DOHH2 (cell line): ENCODE data around the gene ENDOD1.

ENCODE experiments used
- H3F3A ChIP-seq: fragments of 200-600 bp; sonication (generic), shearing (Covaris generic); 2 replicates; pipeline ENCODE4 v1.6.0; 2016; ENCODE audit warnings: antibody characterized with exemption, mild to moderate bottlenecking; ENCODE audit not compliant: control insufficient read depth, insufficient read depth
- H3K27ac ChIP-seq: fragments of 200-600 bp; sonication (generic); 2 replicates; pipeline ENCODE4 v1.5.1; 2014; ENCODE audit warnings: low read depth, mild to moderate bottlenecking, low read length, moderate library complexity
- H3K27me3 ChIP-seq: fragments of 200-600 bp; sonication (generic); 2 replicates; pipeline ENCODE4 v1.6.1; 2014; ENCODE audit warnings: mild to moderate bottlenecking, low read length, mixed read lengths; ENCODE audit not compliant: control insufficient read depth
- H3K36me3 ChIP-seq: fragments of 200-600 bp; sonication (generic); 2 replicates; pipeline ENCODE4 v1.6.1; 2014; ENCODE audit warnings: mild to moderate bottlenecking, low read length, moderate library complexity, mixed read lengths; ENCODE audit not compliant: control insufficient read depth
- H3K4me1 ChIP-seq: fragments of 200-600 bp; sonication (generic); 2 replicates; pipeline ENCODE4 v1.6.1; 2014; ENCODE audit warnings: mild to moderate bottlenecking, low read length, mixed read lengths; ENCODE audit not compliant: control insufficient read depth
- H3K4me2 ChIP-seq: fragments of 200-600 bp; sonication (generic); 2 replicates; pipeline ENCODE4 v1.6.0; 2014; ENCODE audit warnings: mild to moderate bottlenecking, low read length, moderate library complexity
- H3K4me3 ChIP-seq: fragments of 200-600 bp; sonication (generic); 2 replicates; pipeline ENCODE4 v1.5.1; 2014; ENCODE audit warnings: mild to moderate bottlenecking, low read length, mixed read lengths
- H3K79me2 ChIP-seq: fragments of 200-600 bp; sonication (generic); 2 replicates; pipeline ENCODE4 v1.6.1; 2014; ENCODE audit warnings: mild to moderate bottlenecking, low read length, mixed read lengths; ENCODE audit not compliant: control insufficient read depth
- H3K9me2 ChIP-seq: fragments of 200-600 bp; sonication (generic); replicated peaks from 2 replicates; pipeline ENCODE4 v1.6.1; 2014; ENCODE audit warnings: mild to moderate bottlenecking, low read length, mixed read lengths; ENCODE audit not compliant: control insufficient read depth
- H3K9me3 ChIP-seq: fragments of 200-600 bp; sonication (generic); 2 replicates; pipeline ENCODE4 v1.6.1; 2014; ENCODE audit warnings: antibody characterized with exemption, low read length, mixed read lengths; ENCODE audit not compliant: control insufficient read depth, insufficient read depth
- H4K20me1 ChIP-seq: fragments of 200-600 bp; sonication (generic); 2 replicates; pipeline ENCODE4 v1.6.0; 2014; ENCODE audit warnings: low read depth, mild to moderate bottlenecking, antibody characterized with exemption, low read length, moderate library complexity; ENCODE audit not compliant: control insufficient read depth, insufficient read depth
- CTCF ChIP-seq: fragments of 200-600 bp; sonication (generic); IDR thresholded peaks from one replicate; pipeline ENCODE4 v1.5.1; 2014; ENCODE audit warnings: antibody characterized with exemption, mild to moderate bottlenecking, low read depth, low read length; ENCODE audit not compliant: poor library complexity, severe bottlenecking
- EZH2phosphoT487 ChIP-seq: fragments of 200-600 bp; sonication (generic); IDR thresholded peaks from 2 replicates; pipeline ENCODE4 v1.6.1; 2017; ENCODE audit warnings: borderline replicate concordance, mild to moderate bottlenecking, antibody characterized with exemption, low read length, moderate library complexity, mixed read lengths

Gene ENDOD1

DNA sequence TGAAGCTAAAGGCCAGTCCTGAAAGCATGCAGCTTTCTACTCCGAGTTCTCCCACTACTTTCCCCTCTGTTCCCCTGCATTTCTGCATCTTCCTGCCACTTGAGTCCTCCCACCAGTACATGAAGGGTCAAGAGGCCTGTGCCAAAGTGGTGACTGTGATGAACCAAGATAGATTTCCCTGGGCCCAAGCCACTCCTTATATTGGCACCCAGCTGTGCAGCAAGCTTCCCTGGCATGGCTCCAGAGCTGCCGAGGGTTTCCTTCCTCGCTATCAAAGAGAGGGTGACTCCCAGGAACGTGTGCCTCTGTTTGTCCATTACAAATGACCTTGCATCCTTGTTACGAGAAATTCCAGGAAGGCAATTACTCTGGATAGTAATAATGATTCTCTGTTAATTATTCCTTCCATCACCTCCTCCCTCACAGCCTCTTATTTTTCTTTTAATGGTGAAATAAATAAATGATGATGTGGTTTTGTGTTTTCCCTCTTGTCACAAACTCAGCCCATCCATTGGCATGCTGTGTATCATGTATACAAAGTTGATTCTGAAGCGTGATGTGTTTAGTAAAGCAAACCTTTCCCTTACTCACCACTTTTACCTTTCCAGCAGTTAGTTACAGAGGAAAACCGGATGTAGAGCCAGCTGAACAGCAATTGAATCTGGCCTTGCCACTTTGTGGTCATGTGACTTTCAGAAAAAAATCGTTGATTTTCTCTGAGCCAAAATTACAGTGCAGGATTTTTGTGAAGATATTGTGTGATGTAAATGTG, 14.7 kb upstream of the ENDOD1 start:
- H3K27me3 ChIP-seq: no peaks in the 10 kb centered on the region
- peaks cover 19% of the 10 kb centered on the region for H3K36me3 ChIP-seq
- TF ChIP-seq CTCF (no peak), EZH2phosphoT487 (no peak)
- H3F3A ChIP-seq: no peaks in the 10 kb centered on the region
- H3K4me3 ChIP-seq: no peak overlapping the region
- no peaks in the 10 kb centered on the region for H4K20me1 ChIP-seq
- no peak overlapping the region for H3K4me2 ChIP-seq
- H3K9me2 ChIP-seq: no peaks in the 10 kb centered on the region
- peaks cover 18% of the 10 kb centered on the region for H3K79me2 ChIP-seq
- no peaks in the 10 kb centered on the region for H3K9me3 ChIP-seq
- no peak overlapping the region for H3K27ac ChIP-seq
- peaks cover 17% of the 10 kb centered on the region for H3K4me1 ChIP-seq

DNA sequence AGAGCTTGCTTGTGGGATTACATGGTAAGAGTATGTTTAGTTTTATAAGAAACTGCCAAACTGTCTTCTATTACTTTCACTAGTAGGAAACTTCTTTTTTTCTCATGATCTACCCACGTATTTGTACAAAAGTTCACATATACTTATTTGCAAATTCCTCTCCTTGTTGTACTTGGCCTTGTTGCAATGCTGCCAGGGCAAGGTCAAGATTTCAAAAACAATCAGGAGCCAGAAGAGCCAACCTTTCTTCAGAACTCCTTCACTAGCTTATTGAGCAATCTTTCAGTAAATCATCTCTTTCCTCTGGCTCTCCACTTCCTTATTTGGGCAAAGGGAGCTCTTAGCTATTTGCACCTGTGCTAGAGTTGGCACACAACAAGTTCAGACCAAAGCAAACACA, 13.2 kb upstream of the ENDOD1 start:
- Histone ChIP-seq H3K9me3 (no peaks in the 10 kb centered on the region), H3F3A (no peaks in the 10 kb centered on the region), H3K4me2 (0 out of 2 replicates have a peak overlapping the region, but pooled peaks have one; percentile 10), H4K20me1 (no peaks in the 10 kb centered on the region), H3K27me3 (no peaks in the 10 kb centered on the region), H3K36me3 (peaks cover 5% of the 10 kb centered on the region), H3K27ac (no peak overlapping the region), H3K79me2 (peaks cover 4% of the 10 kb centered on the region), H3K4me1 (peaks cover 12% of the 10 kb centered on the region), H3K4me3 (no peak overlapping the region), H3K9me2 (no peaks in the 10 kb centered on the region)
- TF ChIP-seq EZH2phosphoT487 (no peak), CTCF (no peak)

- Histone ChIP-seq H3K9me2 (no peaks in the 10 kb centered on the region), H4K20me1 (no peaks in the 10 kb centered on the region), H3K27me3 (no peaks in the 10 kb centered on the region), H3K4me1 (peaks cover 12% of the 10 kb centered on the region), H3K9me3 (no peaks in the 10 kb centered on the region), H3K79me2 (no peaks in the 10 kb centered on the region), H3K4me3 (no peak overlapping the region), H3F3A (no peaks in the 10 kb centered on the region), H3K36me3 (no peaks in the 10 kb centered on the region), H3K27ac (no peak overlapping the region), H3K4me2 (no peak overlapping the region)
- TF ChIP-seq EZH2phosphoT487: no peak
- TF ChIP-seq CTCF: no peak
These were observed 12.7 kb upstream of the ENDOD1 start for GRCh38 chr11:95076981-95077380.
